ENCODE data around the gene EDA2R. TPM values are rescaled to one million over a fixed set of nuclear protein-coding genes. Genes with fewer than 3 reads are reported as not detected.

Gene EDA2R
- total RNA-seq, 1 donor: 18.1 TPM

DNA sequence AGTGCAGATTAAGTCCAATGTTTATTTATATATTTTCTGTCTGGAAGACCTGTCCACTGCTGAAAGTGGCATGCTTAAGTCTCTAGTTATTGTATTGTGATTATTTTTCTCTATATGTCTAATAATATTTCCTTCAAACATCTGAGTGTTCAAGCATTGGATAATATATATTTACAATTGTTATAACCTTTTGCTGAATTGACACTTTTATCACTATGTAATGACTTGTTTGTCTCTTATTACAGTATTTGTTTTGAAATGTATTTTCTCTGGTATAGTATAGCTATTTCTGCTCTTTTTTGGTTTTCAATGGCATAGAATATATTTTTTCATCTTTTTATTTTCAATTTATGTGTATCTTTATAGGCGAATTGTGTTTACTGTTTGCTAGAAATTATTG is 59.7 kb downstream of the EDA2R start:
- H3K4me3 ChIP-seq (ENCODE audit: low read depth, low read length): no peak overlapping the region
- no peak for DNase-seq (ENCODE audit: low read depth)
- TF ChIP-seq, protein P1, sequence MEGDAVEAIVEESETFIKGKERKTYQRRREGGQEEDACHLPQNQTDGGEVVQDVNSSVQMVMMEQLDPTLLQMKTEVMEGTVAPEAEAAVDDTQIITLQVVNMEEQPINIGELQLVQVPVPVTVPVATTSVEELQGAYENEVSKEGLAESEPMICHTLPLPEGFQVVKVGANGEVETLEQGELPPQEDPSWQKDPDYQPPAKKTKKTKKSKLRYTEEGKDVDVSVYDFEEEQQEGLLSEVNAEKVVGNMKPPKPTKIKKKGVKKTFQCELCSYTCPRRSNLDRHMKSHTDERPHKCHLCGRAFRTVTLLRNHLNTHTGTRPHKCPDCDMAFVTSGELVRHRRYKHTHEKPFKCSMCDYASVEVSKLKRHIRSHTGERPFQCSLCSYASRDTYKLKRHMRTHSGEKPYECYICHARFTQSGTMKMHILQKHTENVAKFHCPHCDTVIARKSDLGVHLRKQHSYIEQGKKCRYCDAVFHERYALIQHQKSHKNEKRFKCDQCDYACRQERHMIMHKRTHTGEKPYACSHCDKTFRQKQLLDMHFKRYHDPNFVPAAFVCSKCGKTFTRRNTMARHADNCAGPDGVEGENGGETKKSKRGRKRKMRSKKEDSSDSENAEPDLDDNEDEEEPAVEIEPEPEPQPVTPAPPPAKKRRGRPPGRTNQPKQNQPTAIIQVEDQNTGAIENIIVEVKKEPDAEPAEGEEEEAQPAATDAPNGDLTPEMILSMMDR (IDR thresholded peaks at IDR 0.05; ENCODE audit: insufficient read depth, low read depth, low read length): no peak

DNA sequence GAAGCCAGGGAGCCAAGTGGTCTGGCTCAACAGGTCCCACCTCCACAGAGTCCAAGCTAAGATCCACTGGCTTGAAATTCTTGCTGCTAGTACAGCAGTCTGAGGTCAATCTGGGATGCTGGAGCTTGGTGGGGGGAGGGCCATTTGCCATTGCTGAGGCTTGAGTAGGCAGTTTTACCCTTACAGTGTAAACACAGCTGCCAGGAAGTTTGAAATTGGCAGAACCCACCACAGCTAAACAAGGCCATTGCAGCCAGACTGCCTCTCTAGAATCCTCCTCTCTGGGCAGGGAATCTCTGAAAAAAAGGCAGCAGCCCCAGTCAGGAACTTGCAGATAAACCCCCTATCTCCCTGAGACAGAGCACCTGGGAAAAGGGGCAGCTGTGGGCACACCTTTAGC is 84.9 kb downstream of the EDA2R start:
- H3K4me3 ChIP-seq (ENCODE audit: low read depth, low read length): no peak overlapping the region
- TF ChIP-seq, protein P1 (IDR thresholded peaks at IDR 0.05; ENCODE audit: insufficient read depth, low read depth, low read length): no peak
- no peak for DNase-seq (ENCODE audit: low read depth)

DNA sequence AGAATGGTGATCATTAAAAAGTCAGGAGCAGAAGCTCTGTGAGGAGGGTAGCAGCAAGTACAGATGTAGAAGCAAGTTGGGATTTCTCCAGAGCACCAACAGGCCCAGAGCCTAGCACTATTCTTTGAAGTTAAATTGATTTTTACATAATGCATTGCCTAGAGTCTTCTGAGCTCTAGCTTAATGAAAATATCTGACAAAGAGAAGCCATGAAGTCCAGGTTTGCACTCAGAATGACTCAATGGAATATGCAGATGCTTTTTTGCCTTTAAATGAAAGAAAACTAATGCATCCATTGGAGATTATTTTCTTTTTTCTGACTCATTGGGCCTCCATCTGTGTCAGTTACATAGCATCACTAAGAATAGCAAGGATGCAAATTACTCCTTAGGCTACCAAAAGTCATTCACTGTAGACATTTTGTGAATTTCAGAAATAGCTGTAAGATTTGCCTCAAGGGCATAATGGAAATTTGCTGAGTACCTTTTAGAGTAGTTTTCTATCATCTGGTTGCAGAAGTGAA is 91.0 kb downstream of the EDA2R start:
- TF ChIP-seq, protein P1 (IDR thresholded peaks at IDR 0.05; ENCODE audit: insufficient read depth, low read depth, low read length): no peak
- DNase-seq (ENCODE audit: low read depth): no peak
- H3K4me3 ChIP-seq (ENCODE audit: low read depth, low read length): no peak overlapping the region

Small RNA genes lying within 50 kb of the gene (small RNA-seq; reads per million reads assigned to genes)
- not detected for gene RNU6-394P

Data from fibroblast of villous mesenchyme (primary cell).